ENCODE results near the gene IL33.

The IL33 gene

DNA sequence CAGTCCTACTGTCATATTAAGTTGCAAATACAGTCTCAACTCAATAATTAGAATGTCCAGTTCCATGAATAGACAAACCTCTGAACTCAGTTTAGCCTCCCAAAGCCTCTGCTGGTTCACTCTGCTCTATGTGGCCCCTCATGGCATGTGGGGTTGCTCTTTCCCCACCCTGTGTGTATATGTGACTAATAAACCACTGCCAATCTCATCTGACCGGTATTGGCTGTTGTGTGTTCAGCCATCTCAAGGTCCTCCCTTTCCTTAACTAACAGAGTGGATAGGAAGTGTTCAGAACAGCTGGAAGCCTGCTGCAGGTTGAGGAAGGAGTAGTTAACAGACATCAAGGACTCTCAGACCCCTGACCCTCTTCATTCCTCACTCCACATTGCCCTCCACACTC lies 55.3 kb downstream of the IL33 start:
- DNase-seq (ENCODE audit: low spot score): no peak
- in situ Hi-C loops (cut with MboI; ENCODE audit: low pct_unique_long_range_greater_than_20kb, low sequenced_read_pairs, unreplicated experiment): no loop called here
- TF ChIP-seq, protein P1, sequence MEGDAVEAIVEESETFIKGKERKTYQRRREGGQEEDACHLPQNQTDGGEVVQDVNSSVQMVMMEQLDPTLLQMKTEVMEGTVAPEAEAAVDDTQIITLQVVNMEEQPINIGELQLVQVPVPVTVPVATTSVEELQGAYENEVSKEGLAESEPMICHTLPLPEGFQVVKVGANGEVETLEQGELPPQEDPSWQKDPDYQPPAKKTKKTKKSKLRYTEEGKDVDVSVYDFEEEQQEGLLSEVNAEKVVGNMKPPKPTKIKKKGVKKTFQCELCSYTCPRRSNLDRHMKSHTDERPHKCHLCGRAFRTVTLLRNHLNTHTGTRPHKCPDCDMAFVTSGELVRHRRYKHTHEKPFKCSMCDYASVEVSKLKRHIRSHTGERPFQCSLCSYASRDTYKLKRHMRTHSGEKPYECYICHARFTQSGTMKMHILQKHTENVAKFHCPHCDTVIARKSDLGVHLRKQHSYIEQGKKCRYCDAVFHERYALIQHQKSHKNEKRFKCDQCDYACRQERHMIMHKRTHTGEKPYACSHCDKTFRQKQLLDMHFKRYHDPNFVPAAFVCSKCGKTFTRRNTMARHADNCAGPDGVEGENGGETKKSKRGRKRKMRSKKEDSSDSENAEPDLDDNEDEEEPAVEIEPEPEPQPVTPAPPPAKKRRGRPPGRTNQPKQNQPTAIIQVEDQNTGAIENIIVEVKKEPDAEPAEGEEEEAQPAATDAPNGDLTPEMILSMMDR (IDR thresholded peaks at IDR 0.05; ENCODE audit: extremely low read depth, insufficient read depth, missing control alignments): no peak

DNA sequence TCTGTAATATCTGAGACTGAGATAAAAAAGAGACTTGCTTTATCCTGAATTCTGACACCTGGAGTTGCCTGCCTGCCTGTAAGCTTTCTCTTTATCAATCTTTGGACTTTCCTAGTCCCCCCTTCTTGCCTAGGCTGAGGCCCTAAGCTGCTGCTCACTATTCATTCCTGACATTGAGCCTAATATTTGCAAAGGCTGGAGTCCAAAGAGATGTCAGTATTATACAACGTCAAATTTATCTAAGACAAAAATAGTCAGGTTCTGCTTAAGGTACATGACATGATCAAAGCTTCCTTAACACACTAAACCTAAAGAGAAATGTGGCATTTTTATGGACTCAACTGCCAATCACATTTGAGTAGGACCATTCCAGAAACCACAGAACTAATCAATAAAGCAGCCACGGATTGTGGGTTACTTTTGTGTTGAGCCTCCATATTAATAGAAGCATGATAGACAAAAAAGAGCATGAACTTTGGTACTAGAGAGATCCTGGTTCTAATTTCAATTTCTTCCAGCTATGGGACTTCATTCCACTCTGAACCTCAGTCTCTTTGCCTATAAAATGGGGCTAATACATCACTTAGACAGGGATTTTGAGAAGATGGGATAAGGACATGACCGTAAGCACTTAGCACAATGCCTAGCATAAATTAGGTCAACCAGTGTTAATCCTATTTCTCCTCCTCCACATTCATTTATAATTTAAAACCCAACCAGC lies 56.1 kb downstream of the IL33 start:
- TF ChIP-seq, protein P1 (IDR thresholded peaks at IDR 0.05; ENCODE audit: extremely low read depth, insufficient read depth, missing control alignments): no peak
- in situ Hi-C loops (cut with MboI; ENCODE audit: low pct_unique_long_range_greater_than_20kb, low sequenced_read_pairs, unreplicated experiment): no loop called here
- no peak for DNase-seq (ENCODE audit: low spot score)

DNA sequence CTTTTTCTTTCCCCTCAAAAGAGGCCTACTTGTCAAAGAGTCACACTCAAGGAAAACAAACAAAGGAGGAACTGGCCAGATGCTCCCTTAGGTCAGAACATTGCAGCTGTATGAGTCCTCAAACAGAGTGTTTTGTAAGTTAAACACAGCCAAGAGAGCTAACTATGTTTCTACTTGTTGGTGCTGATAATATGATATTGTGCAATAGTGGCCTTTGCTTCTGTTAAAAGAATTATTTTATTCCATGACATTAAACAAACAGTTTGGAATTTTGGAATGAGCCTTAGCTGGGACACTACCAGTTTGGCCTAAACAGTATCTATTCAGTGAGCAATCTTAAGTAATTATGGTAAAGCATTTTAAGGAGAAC lies 56.6 kb downstream of the IL33 start:
- DNase-seq (ENCODE audit: low spot score): no peak
- in situ Hi-C loops (cut with MboI; ENCODE audit: low pct_unique_long_range_greater_than_20kb, low sequenced_read_pairs, unreplicated experiment): no loop called here
- TF ChIP-seq, protein P1 (IDR thresholded peaks at IDR 0.05; ENCODE audit: extremely low read depth, insufficient read depth, missing control alignments): no peak

DNA sequence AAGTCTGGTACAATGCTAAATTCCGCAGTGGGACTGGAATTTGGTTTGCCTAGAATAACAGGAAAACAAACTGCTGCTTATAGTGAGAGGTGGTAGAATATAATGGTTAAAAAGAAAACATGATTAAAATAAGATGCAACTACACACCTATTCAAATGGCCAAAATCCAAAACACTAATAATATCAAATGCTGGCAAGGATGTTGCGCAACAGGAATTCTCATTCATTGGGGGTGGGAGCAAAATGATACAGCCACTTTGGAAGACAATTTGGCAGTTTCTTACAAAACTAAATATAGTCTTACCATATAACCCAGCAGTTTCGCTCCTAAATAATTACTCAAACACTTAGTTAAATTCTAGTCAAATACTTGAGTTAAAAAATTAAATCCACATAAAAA lies 61.8 kb downstream of the IL33 start:
- no peak for DNase-seq (ENCODE audit: low spot score)
- in situ Hi-C loops (cut with MboI; ENCODE audit: low pct_unique_long_range_greater_than_20kb, low sequenced_read_pairs, unreplicated experiment): no loop called here
- TF ChIP-seq, protein P1 (IDR thresholded peaks at IDR 0.05; ENCODE audit: extremely low read depth, insufficient read depth, missing control alignments): no peak

DNA sequence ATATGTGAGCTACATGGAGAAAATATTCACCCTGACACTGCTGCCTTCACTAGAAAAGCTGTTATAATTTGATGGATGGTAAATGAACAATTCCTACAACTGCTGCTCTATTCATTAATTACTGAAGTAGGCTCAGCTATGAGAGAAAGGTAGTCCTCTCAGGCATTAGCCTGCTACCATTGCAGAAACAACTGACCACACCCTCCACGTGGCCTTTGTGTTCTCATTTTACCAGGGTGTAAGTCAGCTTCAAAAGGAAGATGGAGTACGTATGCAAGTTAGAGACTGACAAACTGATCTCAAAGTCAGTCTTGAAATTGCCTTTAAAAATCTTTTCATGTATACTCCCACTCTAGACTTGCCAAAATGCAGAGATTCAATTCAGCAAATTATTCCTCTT lies 86.3 kb downstream of the IL33 start:
- no peak for DNase-seq (ENCODE audit: low spot score)
- in situ Hi-C loops (cut with MboI; ENCODE audit: low pct_unique_long_range_greater_than_20kb, low sequenced_read_pairs, unreplicated experiment): loop anchor here (10.0 to 25.0 kb wide), 2 partner anchors 247 to 415 kb away; partner anchors contain the start of gene MLANA
- TF ChIP-seq, protein P1 (IDR thresholded peaks at IDR 0.05; ENCODE audit: extremely low read depth, insufficient read depth, missing control alignments): no peak

DNA sequence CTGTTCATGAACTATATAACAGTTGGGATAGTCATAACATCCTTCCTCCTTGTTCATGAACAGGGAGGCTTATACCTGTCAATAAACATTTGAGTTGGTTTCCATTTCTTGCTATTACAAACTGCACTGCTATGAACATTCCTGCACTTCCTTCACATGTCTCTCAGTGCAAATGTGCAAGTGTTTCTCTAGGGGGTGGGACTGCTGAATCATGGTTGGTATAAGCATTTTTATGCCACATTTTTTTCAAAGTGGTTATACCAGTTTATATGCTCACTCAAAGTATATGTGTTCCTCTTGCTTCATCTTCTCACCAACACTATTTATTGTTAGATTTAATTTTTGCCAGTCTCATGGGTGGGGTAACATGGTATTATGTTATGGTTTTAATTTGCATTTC lies 86.8 kb downstream of the IL33 start:
- DNase-seq (ENCODE audit: low spot score): no peak
- in situ Hi-C loops (cut with MboI; ENCODE audit: low pct_unique_long_range_greater_than_20kb, low sequenced_read_pairs, unreplicated experiment): loop anchor here (10.0 to 25.0 kb wide), 2 partner anchors 248 to 415 kb away; partner anchors contain the start of gene MLANA
- TF ChIP-seq, protein P1 (IDR thresholded peaks at IDR 0.05; ENCODE audit: extremely low read depth, insufficient read depth, missing control alignments): no peak
